ENCODE data around the gene KANK3.
"Not testable (repeated sequence)": the region's sequence is repeated elsewhere in the genome, so short reads cannot be mapped to it uniquely, and the experiment has no call there.

Gene KANK3

GRCh38 chr19:8337728-8338127 lies 5.3 kb downstream of the KANK3 start:
- no peak for DNase-seq (ENCODE audit: low spot score)

DNA sequence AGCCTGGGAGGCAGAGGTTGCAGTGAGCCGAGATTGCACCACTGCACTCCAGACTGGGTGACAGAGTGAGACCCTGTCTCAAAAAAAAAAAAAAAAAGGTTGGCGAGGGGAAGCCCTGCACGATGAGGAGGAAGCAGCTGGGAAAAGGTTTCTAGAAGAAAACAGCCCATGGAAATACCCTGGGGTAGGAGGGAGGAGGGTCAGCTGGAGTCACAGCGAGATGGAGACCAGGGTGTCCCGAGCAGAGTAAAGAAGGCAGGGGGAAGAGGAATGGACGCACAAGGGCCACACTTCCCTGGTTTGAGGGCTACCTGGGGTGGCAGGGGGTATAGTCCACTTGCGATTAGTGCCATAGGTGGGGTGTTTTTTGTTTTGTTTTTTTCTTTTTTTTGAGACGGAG lies 6.4 kb downstream of the KANK3 start:
- no peak for DNase-seq (ENCODE audit: low spot score)

DNA sequence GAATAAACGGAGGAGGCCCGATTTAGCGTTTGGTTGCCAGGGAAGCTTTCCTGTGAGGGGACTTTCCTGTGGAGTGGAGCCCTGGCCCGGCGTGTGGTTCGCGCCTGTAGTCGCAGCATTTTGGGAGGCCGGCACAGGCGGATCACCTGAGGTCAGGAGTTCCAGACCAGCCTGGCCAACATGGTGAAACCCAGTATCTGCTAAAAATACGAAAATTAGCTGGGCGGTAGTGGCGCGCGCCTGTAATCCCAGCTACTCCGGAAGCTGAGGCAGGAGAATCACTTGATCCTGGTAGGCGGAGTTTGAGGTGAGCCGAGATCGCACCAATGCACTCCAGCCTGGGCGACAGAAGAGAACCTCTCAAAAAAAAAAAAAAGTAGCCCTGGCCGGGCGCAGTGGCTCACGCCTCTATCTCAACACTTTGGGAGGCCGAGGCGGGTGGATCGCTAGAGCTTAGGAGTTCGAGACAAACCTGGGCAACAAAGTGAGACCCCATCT lies 6.9 kb downstream of the KANK3 start:
- DNase-seq (ENCODE audit: low spot score) = no peak

DNA sequence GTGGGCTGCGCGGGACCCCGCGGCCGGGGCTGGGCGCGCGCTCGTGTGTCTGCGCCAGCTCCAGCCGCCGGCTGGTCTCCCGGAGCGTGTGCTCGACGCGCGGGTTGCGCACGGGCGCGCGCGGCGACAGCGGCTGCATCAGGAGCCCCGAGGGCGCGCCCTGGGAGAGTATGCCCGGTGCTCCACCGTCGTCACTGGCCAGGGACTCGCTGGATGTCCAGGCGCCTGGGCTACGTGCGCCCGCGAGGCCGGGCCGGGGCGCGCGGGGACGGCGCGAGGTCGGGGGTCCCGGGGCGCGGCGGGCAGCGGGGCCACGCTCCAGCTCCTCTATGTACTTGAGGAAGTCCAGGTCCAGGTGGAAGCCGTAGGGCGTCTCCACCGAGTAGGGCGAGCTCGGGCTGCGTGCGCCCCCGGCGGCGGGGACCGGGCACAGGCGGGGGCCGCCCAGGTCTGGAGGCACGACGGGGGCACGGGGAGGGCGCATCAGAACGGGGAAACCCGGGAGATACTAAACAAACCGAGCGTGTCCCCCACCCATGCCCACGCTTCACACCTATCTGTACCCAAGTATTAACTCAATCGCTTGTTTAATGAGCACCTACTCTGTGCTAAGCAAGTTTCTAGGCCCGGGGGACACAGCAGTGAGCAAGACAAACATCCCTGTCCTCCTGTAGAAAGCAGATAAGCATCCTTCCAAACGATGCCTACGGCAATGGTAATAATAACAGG lies 7.6 kb downstream of the KANK3 start:
- DNase-seq (ENCODE audit: low spot score) = no peak

GRCh38 chr19:8334458-8335342 lies 8.4 kb downstream of the KANK3 start:
- DNase-seq (ENCODE audit: low spot score) = no peak

- no peak for DNase-seq (ENCODE audit: low spot score)
Measured at GRCh38 chr19:8333767-8334457, 9.2 kb downstream of the KANK3 start.

GRCh38 chr19:8332976-8333766 lies 9.9 kb downstream of the KANK3 start:
- no peak for DNase-seq (ENCODE audit: low spot score)

DNA sequence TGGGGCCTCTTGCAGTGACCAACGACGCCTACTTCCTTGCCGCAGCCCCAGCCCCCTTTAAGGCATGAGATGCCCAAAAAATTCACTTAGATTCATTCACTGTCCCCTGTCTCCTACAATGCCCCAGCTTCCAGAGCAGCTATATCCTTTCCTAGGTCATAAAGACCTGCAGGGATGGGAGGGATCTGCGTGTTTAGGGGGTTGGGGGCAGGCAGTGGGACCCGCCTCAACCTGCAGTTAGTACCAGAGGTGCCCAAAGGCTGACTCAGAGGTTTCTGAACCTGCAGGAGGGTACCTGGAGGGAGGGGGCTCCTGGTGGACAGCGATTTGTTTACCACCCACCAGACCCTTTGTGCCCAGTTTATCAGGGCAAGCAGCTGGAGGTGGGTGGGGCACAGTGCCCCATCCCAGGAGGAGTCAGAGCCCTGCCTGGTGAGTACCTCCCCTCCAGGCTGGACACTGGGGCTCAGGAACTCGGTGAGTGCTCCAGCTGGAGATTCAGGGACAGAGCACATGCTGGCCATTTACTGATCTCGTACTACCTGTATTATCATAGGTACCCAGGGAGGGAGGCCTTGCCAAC lies 11.7 kb downstream of the KANK3 start:
- DNase-seq (ENCODE audit: low spot score) = peak; percentile 10

DNA sequence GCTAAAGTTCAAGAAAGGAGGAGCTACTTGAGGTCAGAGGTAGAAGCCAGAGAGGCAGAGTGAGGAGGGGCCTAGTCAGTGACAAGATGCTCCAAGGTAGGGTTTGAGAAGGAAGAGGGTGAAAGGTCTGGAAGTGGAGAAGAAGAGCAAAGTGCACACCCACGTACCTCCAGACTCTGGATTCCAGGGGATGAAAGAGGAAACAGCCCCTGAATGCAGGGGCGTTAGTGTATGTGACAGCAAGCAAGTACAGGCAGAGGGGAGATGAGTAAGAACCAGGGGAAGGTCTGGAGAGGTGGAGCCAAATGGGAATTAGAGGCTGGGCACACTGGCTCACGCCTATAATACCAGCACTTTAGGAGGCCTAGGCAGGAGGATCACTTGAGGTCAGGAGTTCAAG lies 13.1 kb downstream of the KANK3 start:
- DNase-seq (ENCODE audit: low spot score) = no peak

DNA sequence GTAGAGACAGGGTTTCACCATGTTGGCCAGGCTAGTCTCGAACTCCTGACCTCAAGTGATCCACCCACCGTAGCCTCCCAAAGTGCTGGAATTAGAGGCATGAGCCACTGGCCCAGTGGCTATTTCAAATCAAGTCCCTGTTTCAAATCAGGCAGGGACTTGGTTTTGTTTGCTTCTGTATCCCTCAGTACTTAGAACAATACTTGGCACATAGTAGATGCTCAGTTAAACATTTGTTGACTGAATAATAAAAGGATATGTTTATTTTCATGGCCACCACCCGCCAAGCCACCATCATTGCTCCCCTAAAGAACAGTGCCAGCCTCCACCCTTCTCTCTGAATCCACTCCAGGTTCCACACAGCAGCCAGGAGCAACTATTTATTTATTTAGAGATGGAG lies 17.6 kb downstream of the KANK3 start:
- no peak for DNase-seq (ENCODE audit: low spot score)

DNA sequence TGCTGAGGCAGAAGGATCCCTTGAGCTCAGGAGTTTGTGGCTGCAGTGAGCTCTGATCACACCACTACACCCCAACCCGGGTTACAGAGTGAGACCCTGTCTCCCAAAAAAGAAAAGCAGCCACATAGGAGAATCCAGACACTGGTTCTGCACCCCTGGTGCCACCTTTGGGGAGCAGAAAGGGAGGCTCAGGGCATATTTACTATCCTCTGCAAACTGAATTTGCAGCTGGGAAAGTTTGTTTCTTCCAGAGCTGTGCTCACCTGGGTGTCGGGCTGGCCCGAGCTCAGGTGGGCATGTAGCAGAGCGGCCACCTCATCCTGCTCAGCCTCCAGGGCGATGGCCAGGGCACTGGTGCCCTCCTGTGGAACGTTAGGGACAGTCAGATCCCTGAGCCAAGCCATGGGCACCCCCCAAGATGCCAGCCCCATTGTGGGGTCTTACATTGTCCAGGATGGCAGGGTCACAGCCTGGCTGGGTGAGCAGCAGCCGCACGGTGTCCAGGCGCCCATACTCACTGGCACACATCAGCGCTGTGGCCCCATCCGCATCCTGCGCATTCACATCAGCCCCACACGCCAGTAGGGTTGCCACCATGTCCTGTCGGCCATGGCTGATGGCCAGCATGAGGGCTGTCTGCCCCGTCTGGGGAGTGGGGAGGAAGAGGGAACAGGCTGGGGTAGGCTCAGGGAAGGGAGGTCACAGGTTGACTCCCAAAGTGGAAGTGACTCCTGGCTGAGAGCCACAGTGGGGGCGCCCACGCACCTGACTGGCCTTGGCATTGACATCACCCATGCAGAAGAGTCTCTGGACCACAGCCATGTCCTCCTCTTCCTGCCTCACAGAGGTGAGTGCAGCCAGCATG lies 18.6 kb downstream of the KANK3 start:
- no peak for DNase-seq (ENCODE audit: low spot score)

- DNase-seq (ENCODE audit: low spot score) = peak; percentile 5
Measured at GRCh38 chr19:8323781-8324185, 19.3 kb downstream of the KANK3 start.

GRCh38 chr19:8322638-8322997 lies 20.4 kb downstream of the KANK3 start:
- DNase-seq (ENCODE audit: low spot score) = no peak

- peak; percentile 11 for DNase-seq (ENCODE audit: low spot score)
Measured at GRCh38 chr19:8321986-8322637, 20.9 kb downstream of the KANK3 start.

GRCh38 chr19:8321067-8321985 lies 21.7 kb downstream of the KANK3 start, which contains the start of the genes NDUFA7 and RPS28:
TSS of gene NDUFA7 (minus strand) at chr19:8321375. CDS start at chr19:8321358, 17 bp downstream.
TSS of gene RPS28 (plus strand) at chr19:8321496. CDS start at chr19:8321531, 35 bp downstream.
- DNase-seq (ENCODE audit: low spot score) = peak; percentile 98

DNA sequence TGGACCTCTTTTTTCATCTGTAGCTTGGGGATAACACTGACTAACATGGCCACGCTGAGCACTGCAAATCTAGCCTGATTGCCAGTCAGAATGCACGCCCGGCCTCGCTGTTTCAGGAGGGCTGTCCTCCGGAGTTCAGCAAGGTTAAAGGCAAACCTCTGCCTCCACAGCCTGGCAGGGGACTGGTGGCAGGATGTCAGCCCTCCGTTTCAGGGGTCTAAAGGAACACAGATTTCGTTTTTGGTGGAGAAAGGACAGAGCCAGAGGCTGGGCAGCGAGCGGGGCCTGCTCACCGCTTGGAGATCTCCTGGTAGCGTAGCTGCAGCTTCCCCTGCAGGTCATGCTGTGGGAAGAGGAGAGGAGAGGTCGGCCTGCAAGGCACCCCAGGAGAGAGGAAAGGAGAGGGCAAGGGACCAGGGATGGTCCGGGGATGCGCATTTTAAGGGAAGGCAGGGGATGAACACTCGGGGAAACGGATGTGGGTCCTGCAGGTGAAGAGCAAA lies 22.4 kb downstream of the KANK3 start:
- DNase-seq (ENCODE audit: low spot score) = peak; percentile 16

GRCh38 chr19:8319807-8320520 lies 23.1 kb downstream of the KANK3 start:
- no peak for DNase-seq (ENCODE audit: low spot score)

- not testable (repeated sequence) for DNase-seq (ENCODE audit: low spot score)
Measured at GRCh38 chr19:8318835-8319234, 24.2 kb downstream of the KANK3 start.

All from hematopoietic multipotent progenitor cell treated with erythropoietin and hydrocortisone succinate and interleukin-3 and kit ligand, for 15 days (in vitro differentiated cells).